ENCODE measurements around the gene RNF5.

DNA sequence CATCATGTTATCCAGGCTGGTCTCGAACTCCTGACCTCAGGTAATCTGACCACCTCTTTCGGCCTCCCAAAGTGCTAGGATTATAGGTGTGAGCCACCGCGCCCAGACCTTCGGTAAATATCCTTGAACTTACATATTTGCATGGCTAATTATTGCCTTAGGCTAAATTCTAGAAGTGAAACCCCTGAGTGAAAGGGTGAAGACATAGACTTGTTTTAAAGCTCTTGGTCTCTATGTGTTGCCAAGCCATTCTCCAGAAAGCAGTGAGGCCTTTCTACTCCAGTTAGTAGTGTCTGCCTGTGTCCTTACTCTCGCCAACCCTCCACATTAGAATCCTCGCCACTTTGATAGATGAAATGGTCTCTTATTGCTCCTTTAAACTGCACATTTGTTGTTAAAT is 48.2 kb downstream of the RNF5 start:
- no peak for TF ChIP-seq SMC3 (conservative IDR thresholded peaks at IDR 0.05; ENCODE audit: poor library complexity)
- TF ChIP-seq, protein P1, sequence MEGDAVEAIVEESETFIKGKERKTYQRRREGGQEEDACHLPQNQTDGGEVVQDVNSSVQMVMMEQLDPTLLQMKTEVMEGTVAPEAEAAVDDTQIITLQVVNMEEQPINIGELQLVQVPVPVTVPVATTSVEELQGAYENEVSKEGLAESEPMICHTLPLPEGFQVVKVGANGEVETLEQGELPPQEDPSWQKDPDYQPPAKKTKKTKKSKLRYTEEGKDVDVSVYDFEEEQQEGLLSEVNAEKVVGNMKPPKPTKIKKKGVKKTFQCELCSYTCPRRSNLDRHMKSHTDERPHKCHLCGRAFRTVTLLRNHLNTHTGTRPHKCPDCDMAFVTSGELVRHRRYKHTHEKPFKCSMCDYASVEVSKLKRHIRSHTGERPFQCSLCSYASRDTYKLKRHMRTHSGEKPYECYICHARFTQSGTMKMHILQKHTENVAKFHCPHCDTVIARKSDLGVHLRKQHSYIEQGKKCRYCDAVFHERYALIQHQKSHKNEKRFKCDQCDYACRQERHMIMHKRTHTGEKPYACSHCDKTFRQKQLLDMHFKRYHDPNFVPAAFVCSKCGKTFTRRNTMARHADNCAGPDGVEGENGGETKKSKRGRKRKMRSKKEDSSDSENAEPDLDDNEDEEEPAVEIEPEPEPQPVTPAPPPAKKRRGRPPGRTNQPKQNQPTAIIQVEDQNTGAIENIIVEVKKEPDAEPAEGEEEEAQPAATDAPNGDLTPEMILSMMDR (IDR thresholded peaks at IDR 0.05; ENCODE audit: poor library complexity, severe bottlenecking), result no peak
- TF ChIP-seq REST (IDR thresholded peaks at IDR 0.05; ENCODE audit: borderline replicate concordance), result no peak
- no peak for TF ChIP-seq EP300 (conservative IDR thresholded peaks at IDR 0.05; ENCODE audit: poor library complexity, severe bottlenecking)
- no peak for TF ChIP-seq EZH2 (IDR thresholded peaks at IDR 0.05; ENCODE audit: borderline replicate concordance, insufficient read depth, low read length, poor library complexity, severe bottlenecking)
- no peak for TF ChIP-seq POLR2AphosphoS5 (IDR thresholded peaks at IDR 0.05)
- no peak for TF ChIP-seq RAD21 (conservative IDR thresholded peaks at IDR 0.05)
- TF ChIP-seq MXI1 (conservative IDR thresholded peaks at IDR 0.05; ENCODE audit: poor library complexity, severe bottlenecking), result no peak
- no peak for TF ChIP-seq TAF1 (IDR thresholded peaks at IDR 0.05; ENCODE audit: low read depth)
